Upper lobe of right lung (tissue), 1 donor: ENCODE measurements around the gene BRME1. TPM values are rescaled to one million over a fixed set of nuclear protein-coding genes. Genes with fewer than 3 reads are reported as not detected.

ENCODE experiments used
- ATAC-seq: fragments of 200-7000 bp; cut with Tn5 transposase; one replicate; pipeline ENCODE4 v1.9.1; 2020; ENCODE audit warnings: mild to moderate bottlenecking, moderate library complexity
- DNase-seq: peaks from one replicate; pipeline ENCODE4 v3.0.0-alpha.2; 2020
- H3K27ac ChIP-seq: fragments of 200-600 bp; one replicate; pipeline ENCODE4 v1.8.0; 2022
- H3K27me3 ChIP-seq: fragments of 200-600 bp; one replicate; pipeline ENCODE4 v1.8.0; 2022; ENCODE audit warnings: mild to moderate bottlenecking
- H3K36me3 ChIP-seq: fragments of 200-600 bp; one replicate; pipeline ENCODE4 v1.8.0; 2022
- H3K4me1 ChIP-seq: fragments of 200-600 bp; one replicate; pipeline ENCODE4 v1.8.0; 2022
- H3K4me3 ChIP-seq: fragments of 200-600 bp; one replicate; pipeline ENCODE4 v1.8.0; 2022; ENCODE audit warnings: mild to moderate bottlenecking
- H3K9me3 ChIP-seq: fragments of 200-600 bp; one replicate; pipeline ENCODE4 v1.8.0; 2022
- CTCF ChIP-seq: fragments of 200-600 bp; IDR thresholded peaks from one replicate; pipeline ENCODE4 v1.8.0; 2022; ENCODE audit warnings: antibody characterized with exemption
- intact Hi-C: fragments of 100-400 bp; cut with DNase I; formaldehyde crosslinking; loops from one replicate; pipeline ENCODE4 v1.11.0; 2022
- total RNA-seq: library from RNA; stranded (reverse); fragmentation: NEBNext Ultra II Directional; extraction: Animal tissue kit (Norgen Biotek cat#: 25700); gene quantifications from one replicate; pipeline ENCODE4 v1.2.1, GENCODE V29; 2021
- donor health status: DM: no; HTN: yes; CAD: no; lungs with severe emphysema.

BRME1 gene
- total RNA-seq, 1 donor from 2014 or later = 2.0 TPM

- ATAC-seq (no peak), DNase-seq (no peak)
- H3K27ac ChIP-seq = no peak overlapping the region
- no peak overlapping the region for H3K4me3 ChIP-seq
- no peak for TF ChIP-seq CTCF
- intact Hi-C loops = no loop called here
- H3K4me1 ChIP-seq = no peaks in the 10 kb centered on the region
- no peaks in the 10 kb centered on the region for H3K9me3 ChIP-seq
- H3K27me3 ChIP-seq = no peaks in the 10 kb centered on the region
- peaks cover 73% of the 10 kb centered on the region for H3K36me3 ChIP-seq
Measured at GRCh38 chr19:13918726-13919411, 13.0 kb upstream of the BRME1 start.

- DNase-seq (no peak), ATAC-seq (peak; percentile 10)
- intact Hi-C loops = no loop called here
- no peak for TF ChIP-seq CTCF
- Histone ChIP-seq H3K9me3 (no peaks in the 10 kb centered on the region), H3K27me3 (no peaks in the 10 kb centered on the region), H3K27ac (no peak overlapping the region), H3K4me3 (no peak overlapping the region), H3K4me1 (no peaks in the 10 kb centered on the region), H3K36me3 (peaks cover 74% of the 10 kb centered on the region)
Measured at GRCh38 chr19:13917888-13918406, 12.0 kb upstream of the BRME1 start.

- ATAC-seq (no peak), DNase-seq (no peak)
- Histone ChIP-seq H3K9me3 (no peaks in the 10 kb centered on the region), H3K4me1 (no peaks in the 10 kb centered on the region), H3K27ac (no peak overlapping the region), H3K4me3 (no peak overlapping the region), H3K36me3 (peaks cover 69% of the 10 kb centered on the region), H3K27me3 (no peaks in the 10 kb centered on the region)
- TF ChIP-seq CTCF = no peak
- intact Hi-C loops = no loop called here
Measured at GRCh38 chr19:13914777-13915176, 8.9 kb upstream of the BRME1 start.

- ATAC-seq (no peak), DNase-seq (no peak)
- H3K27me3 ChIP-seq = no peaks in the 10 kb centered on the region
- no peaks in the 10 kb centered on the region for H3K4me1 ChIP-seq
- H3K36me3 ChIP-seq = peaks cover 63% of the 10 kb centered on the region
- no peak overlapping the region for H3K4me3 ChIP-seq
- no peak overlapping the region for H3K27ac ChIP-seq
- no peaks in the 10 kb centered on the region for H3K9me3 ChIP-seq
- intact Hi-C loops = no loop called here
- no peak for TF ChIP-seq CTCF
Measured at GRCh38 chr19:13913352-13913751, 7.4 kb upstream of the BRME1 start.

- intact Hi-C loops = no loop called here
- H3K27me3 ChIP-seq = no peaks in the 10 kb centered on the region
- DNase-seq = no peak
- ATAC-seq = no peak
- H3K4me3 ChIP-seq = no peak overlapping the region
- H3K4me1 ChIP-seq = peaks cover 8% of the 10 kb centered on the region
- no peak overlapping the region for H3K27ac ChIP-seq
- TF ChIP-seq CTCF = no peak
- no peaks in the 10 kb centered on the region for H3K9me3 ChIP-seq
- H3K36me3 ChIP-seq = peaks cover 36% of the 10 kb centered on the region
Measured at GRCh38 chr19:13909430-13909829, 3.5 kb upstream of the BRME1 start.

- H3K4me3 ChIP-seq = no peak overlapping the region
- TF ChIP-seq CTCF = no peak
- H3K9me3 ChIP-seq = no peaks in the 10 kb centered on the region
- no peak for DNase-seq
- intact Hi-C loops = no loop called here
- H3K27ac ChIP-seq = no peak overlapping the region
- H3K36me3 ChIP-seq = peaks cover 29% of the 10 kb centered on the region
- H3K27me3 ChIP-seq = no peaks in the 10 kb centered on the region
- no peak for ATAC-seq
- peaks cover 8% of the 10 kb centered on the region for H3K4me1 ChIP-seq
Measured at GRCh38 chr19:13908674-13909073, 2.8 kb upstream of the BRME1 start.
